Bronchial epithelial cell (primary cell): ENCODE measurements around the gene ACAD11. TPM values are rescaled to one million over a fixed set of nuclear protein-coding genes. Genes with fewer than 3 reads are reported as not detected.

ENCODE experiments used
- DNase-seq: peaks from one replicate; pipeline ENCODE4 v3.0.0-alpha.2; 2010; ENCODE audit warnings: low read depth
- FAIRE-seq: peaks from 2 replicates; lab custom pipeline; 2011; peaks lifted over from hg19 to GRCh38; lab: Jason Lieb, UNC
- H3K27me3 ChIP-seq: 2 replicates; pipeline ENCODE4 v1.5.1; 2011; ENCODE audit warnings: low read length; ENCODE audit not compliant: control insufficient read depth, insufficient read depth
- H3K36me3 ChIP-seq: 2 replicates; pipeline ENCODE4 v1.5.1; 2011; ENCODE audit warnings: low read length; ENCODE audit not compliant: control insufficient read depth, insufficient read depth
- H3K4me3 ChIP-seq: 2 replicates; pipeline ENCODE4 v1.5.1; 2011; ENCODE audit warnings: mild to moderate bottlenecking, low read depth, low read length, control low read depth
- CTCF ChIP-seq: IDR thresholded peaks from 2 replicates; pipeline ENCODE4 v1.5.1; 2011; ENCODE audit warnings: mild to moderate bottlenecking, moderate library complexity, low read length, control low read depth, inconsistent platforms; ENCODE audit not compliant: insufficient read depth, severe bottlenecking
- total RNA-seq: library from RNA; depleted of rRNA; stranded (reverse); fragments of >200 nt; gene quantifications from 2 replicates; pipeline ENCODE4 v1.2.1, GENCODE V29; 2014

ACAD11 gene
- total RNA-seq, 1 donor from 2014 or later: 27.4 TPM

DNA sequence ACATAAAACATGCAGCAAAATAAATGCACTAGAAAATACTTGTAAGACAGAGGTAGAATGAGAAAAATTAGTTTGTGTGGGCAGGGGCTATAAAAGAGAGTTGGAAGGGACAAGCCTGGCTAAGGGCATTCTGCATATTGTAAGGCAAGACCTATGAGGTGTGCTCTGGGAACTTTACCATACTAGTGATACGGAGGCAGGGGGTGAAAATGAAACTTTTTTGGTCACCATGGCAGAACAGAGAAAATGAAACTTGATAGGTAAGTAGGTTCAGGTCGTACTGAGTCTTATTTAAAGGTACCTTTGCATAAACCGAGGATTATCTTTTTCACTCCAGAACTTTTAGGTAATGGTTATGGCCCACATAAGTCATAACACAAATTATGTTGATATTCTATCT lies 137.3 kb downstream of the ACAD11 start:
- FAIRE-seq (no peak), DNase-seq (no peak)
- no peak overlapping the region for H3K4me3 ChIP-seq
- TF ChIP-seq CTCF: no peak
- peaks cover 10% of the 10 kb centered on the region for H3K36me3 ChIP-seq
- no peaks in the 10 kb centered on the region for H3K27me3 ChIP-seq

DNA sequence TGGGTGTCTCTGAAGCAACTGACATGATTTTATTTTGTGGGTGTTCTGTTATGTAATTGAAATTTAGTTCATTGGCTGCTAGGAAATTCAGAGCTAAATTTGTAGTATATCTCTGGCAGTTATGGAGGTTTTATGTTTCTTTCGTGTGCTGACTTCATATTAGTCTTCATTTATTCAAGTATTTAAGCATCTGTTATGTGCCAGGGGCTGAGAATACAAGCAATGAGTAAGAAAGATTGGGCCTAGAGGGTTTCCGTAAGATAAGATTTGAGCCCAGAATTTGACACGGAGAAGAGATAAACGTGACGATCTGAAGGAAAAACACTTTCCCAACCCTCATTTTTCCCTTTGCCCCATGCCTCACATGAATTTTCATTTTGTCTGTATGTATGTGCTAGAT lies 137.7 kb downstream of the ACAD11 start:
- H3K36me3 ChIP-seq: peaks cover 11% of the 10 kb centered on the region
- no peak overlapping the region for H3K4me3 ChIP-seq
- TF ChIP-seq CTCF: no peak
- H3K27me3 ChIP-seq: no peaks in the 10 kb centered on the region
- DNase-seq (no peak), FAIRE-seq (no peak)

DNA sequence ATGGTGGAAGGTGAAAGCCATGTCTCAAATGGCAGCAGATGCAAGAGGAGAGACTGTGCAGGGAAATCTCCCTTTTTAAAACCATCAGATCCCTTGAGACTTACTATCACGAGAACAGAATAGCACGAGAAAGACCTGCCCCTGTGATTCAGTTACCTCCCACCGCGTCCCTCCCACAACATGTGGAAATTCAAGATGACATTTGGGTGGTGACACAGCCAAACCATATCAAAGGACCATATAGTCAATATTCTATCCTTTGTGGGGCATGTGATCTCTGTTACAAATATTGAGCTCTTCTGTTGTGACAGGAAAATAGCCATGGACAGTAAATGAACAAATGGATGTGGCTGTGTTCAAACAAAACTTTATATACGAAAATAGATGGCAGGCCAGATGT lies 139.7 kb downstream of the ACAD11 start:
- FAIRE-seq: no peak
- Histone ChIP-seq H3K27me3 (no peaks in the 10 kb centered on the region), H3K4me3 (no peak overlapping the region), H3K36me3 (peaks cover 9% of the 10 kb centered on the region)
- no peak for DNase-seq
- no peak for TF ChIP-seq CTCF

- Histone ChIP-seq H3K36me3 (peaks cover 12% of the 10 kb centered on the region), H3K4me3 (no peak overlapping the region), H3K27me3 (no peaks in the 10 kb centered on the region)
- no peak for DNase-seq
- no peak for TF ChIP-seq CTCF
- no peak for FAIRE-seq
These were observed 142.3 kb downstream of the ACAD11 start for GRCh38 chr3:132517311-132517710.

GRCh38 chr3:132513057-132513456 lies 146.6 kb downstream of the ACAD11 start:
- FAIRE-seq (no peak), DNase-seq (no peak)
- Histone ChIP-seq H3K36me3 (peaks cover 5% of the 10 kb centered on the region), H3K4me3 (no peak overlapping the region), H3K27me3 (no peaks in the 10 kb centered on the region)
- no peak for TF ChIP-seq CTCF

DNA sequence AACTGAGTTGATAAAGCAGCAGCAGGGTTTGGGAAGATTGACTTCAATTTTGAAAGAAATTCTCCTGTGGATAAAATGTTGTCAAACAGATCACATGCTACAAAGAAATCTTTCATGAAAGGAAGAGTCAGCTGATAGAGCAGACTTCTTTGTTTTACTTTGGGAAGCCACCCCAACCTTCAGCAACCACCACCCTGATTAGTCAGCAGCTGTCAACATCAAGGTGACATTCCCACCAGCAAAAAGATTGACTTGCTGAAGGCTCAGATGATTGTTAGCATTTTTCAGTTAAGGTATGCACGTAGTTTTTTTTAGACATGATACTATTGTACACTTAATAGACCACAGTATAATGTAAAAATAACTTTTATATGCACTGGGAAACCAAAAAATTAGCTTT lies 150.1 kb downstream of the ACAD11 start:
- Histone ChIP-seq H3K27me3 (no peaks in the 10 kb centered on the region), H3K36me3 (peaks cover 5% of the 10 kb centered on the region), H3K4me3 (no peak overlapping the region)
- no peak for TF ChIP-seq CTCF
- DNase-seq (no peak), FAIRE-seq (no peak)
